HepG2 (cell line): ENCODE results near the gene SLC35B2. TPM values are rescaled to one million over a fixed set of nuclear protein-coding genes. Genes with fewer than 3 reads are reported as not detected.
A peak's percentile ranks its signal among the peaks of the same experiment; 100 is the strongest.

Source experiments
- AFF4 ChIP-seq: sonication (generic); formaldehyde crosslinking; IDR thresholded peaks from 2 replicates; pipeline ENCODE4 v1.4.0; 2020; ENCODE audit warnings: missing genetic modification reagents
- CHCHD3 ChIP-seq: sonication (generic); formaldehyde crosslinking; IDR thresholded peaks from 2 replicates; pipeline ENCODE4 v1.8.0; 2022; ENCODE audit warnings: mild to moderate bottlenecking, missing genetic modification reagents, moderate library complexity
- E2F1 ChIP-seq: sonication (generic); formaldehyde crosslinking; IDR thresholded peaks from 2 replicates; pipeline ENCODE4 v1.5.0; 2020; ENCODE audit warnings: missing genetic modification reagents
- EP300 ChIP-seq, 3 experiments: sonication (generic) in 1 of 3; formaldehyde crosslinking in 1 of 3; IDR thresholded peaks; 2 replicates each; pipeline versions ENCODE4 v1.5.1 to v1.6.1; 2011 to 2020; ENCODE audit warnings: low read depth in 2 of 3, low read length in 2 of 3, borderline replicate concordance in 1 of 3, improper control_type of control experiment in 1 of 3, mild to moderate bottlenecking in 1 of 3, missing genetic modification reagents in 1 of 3, moderate library complexity in 1 of 3
- FOXM1 ChIP-seq: sonication (generic); formaldehyde crosslinking; IDR thresholded peaks from 2 replicates; pipeline ENCODE4 v1.5.0; 2020; ENCODE audit warnings: missing genetic modification reagents
- HES4 ChIP-seq: sonication (generic); formaldehyde crosslinking; IDR thresholded peaks from 2 replicates; pipeline ENCODE4 v1.9.0; 2021; ENCODE audit warnings: mild to moderate bottlenecking, missing genetic modification reagents, borderline replicate concordance
- MXD1 ChIP-seq: sonication (generic); formaldehyde crosslinking; IDR thresholded peaks from 2 replicates; pipeline ENCODE4 v1.4.0; 2020; ENCODE audit warnings: mild to moderate bottlenecking, missing genetic modification reagents
- MYPOP ChIP-seq: sonication (generic); formaldehyde crosslinking; IDR thresholded peaks from 2 replicates; pipeline ENCODE4 v1.8.1; 2023; ENCODE audit warnings: mild to moderate bottlenecking, moderate library complexity, missing genetic modification reagents
- NFKB2 ChIP-seq: sonication (generic); formaldehyde crosslinking; IDR thresholded peaks from 2 replicates; pipeline ENCODE4 v1.4.0; 2020; ENCODE audit warnings: missing genetic modification reagents, borderline replicate concordance
- SNAI1 ChIP-seq: sonication (generic); formaldehyde crosslinking; IDR thresholded peaks from 2 replicates; pipeline ENCODE4 v1.5.0; 2020; ENCODE audit warnings: mild to moderate bottlenecking, missing genetic modification reagents, borderline replicate concordance
- TARDBP ChIP-seq: sonication (generic); formaldehyde crosslinking; IDR thresholded peaks from 2 replicates; pipeline ENCODE4 v1.8.0; 2022; ENCODE audit warnings: mild to moderate bottlenecking, missing genetic modification reagents
- YY1 ChIP-seq: IDR thresholded peaks from 2 replicates; pipeline ENCODE4 v1.6.1; 2011; ENCODE audit warnings: low read length, low read depth, moderate library complexity, mild to moderate bottlenecking; ENCODE audit not compliant: insufficient read depth, insufficient replicate concordance
- ZNF331 ChIP-seq: sonication (generic); formaldehyde crosslinking; IDR thresholded peaks from 2 replicates; pipeline ENCODE4 v1.4.0; 2020; ENCODE audit warnings: missing genetic modification reagents
- ZNF333 ChIP-seq: sonication (generic); formaldehyde crosslinking; IDR thresholded peaks from 2 replicates; pipeline ENCODE4 v1.4.0; 2020; ENCODE audit warnings: mild to moderate bottlenecking, missing genetic modification reagents, borderline replicate concordance
- polyA plus RNA-seq, 8 experiments: library from polyadenylated mRNA; depleted of rRNA in 3 of 8; stranded (reverse) in 7 of 8; unstranded in 1 of 8; fragments of >200 nt; fragmentation: Illumina TruSeq in 4 of 8; extraction: Trizol in 4 of 8; gene quantifications; 2 replicates each; pipeline versions ENCODE4 v1.2.1 to v1.2.3, GENCODE V29; 2011 to 2016; ENCODE audit warnings: low read depth in 4 of 8, missing spikeins in 1 of 8, mixed read lengths in 1 of 8; ENCODE audit not compliant: insufficient read depth in 1 of 8
- total RNA-seq, 5 experiments: library from RNA; depleted of rRNA; stranded (reverse); fragments of >200 nt; fragmentation: Illumina TruSeq; extraction: Trizol; gene quantifications; 2 replicates each; pipeline ENCODE4 v1.2.3, GENCODE V29; 2016; ENCODE audit warnings: low read depth in 1 of 5
- TF ChIP-seq, protein P1 (sequence below): sonication (generic); formaldehyde crosslinking; IDR thresholded peaks from 2 replicates; pipeline ENCODE4 v1.4.0; 2020; ENCODE audit warnings: missing genetic modification reagents, borderline replicate concordance

SLC35B2 gene
- total and polyA plus RNA-seq, 2 of the 13 experiments (the other 11 are each of a cell fraction or from before 2014, with no cell fraction given), result 61.1 to 148 TPM

GRCh38 chr6:44262467-44263353 is 5.4 kb upstream of the SLC35B2 start (continued):
- TF ChIP-seq MXD1 (CRISPR knock-in tag), result no peak
- TF ChIP-seq, protein P1, sequence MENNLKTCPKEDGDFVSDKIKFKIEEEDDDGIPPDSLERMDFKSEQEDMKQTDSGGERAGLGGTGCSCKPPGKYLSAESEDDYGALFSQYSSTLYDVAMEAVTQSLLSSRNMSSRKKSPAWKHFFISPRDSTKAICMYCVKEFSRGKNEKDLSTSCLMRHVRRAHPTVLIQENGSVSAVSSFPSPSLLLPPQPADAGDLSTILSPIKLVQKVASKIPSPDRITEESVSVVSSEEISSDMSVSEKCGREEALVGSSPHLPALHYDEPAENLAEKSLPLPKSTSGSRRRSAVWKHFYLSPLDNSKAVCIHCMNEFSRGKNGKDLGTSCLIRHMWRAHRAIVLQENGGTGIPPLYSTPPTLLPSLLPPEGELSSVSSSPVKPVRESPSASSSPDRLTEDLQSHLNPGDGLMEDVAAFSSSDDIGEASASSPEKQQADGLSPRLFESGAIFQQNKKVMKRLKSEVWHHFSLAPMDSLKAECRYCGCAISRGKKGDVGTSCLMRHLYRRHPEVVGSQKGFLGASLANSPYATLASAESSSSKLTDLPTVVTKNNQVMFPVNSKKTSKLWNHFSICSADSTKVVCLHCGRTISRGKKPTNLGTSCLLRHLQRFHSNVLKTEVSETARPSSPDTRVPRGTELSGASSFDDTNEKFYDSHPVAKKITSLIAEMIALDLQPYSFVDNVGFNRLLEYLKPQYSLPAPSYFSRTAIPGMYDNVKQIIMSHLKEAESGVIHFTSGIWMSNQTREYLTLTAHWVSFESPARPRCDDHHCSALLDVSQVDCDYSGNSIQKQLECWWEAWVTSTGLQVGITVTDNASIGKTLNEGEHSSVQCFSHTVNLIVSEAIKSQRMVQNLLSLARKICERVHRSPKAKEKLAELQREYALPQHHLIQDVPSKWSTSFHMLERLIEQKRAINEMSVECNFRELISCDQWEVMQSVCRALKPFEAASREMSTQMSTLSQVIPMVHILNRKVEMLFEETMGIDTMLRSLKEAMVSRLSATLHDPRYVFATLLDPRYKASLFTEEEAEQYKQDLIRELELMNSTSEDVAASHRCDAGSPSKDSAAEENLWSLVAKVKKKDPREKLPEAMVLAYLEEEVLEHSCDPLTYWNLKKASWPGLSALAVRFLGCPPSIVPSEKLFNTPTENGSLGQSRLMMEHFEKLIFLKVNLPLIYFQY (CRISPR knock-in tag), result no peak
- TF ChIP-seq SNAI1 (CRISPR knock-in tag), result no peak
- TF ChIP-seq CHCHD3, result no peak
- no peak for TF ChIP-seq MYPOP (CRISPR knock-in tag)
- TF ChIP-seq YY1, result no peak
- no peak for TF ChIP-seq AFF4 (CRISPR knock-in tag)
- TF ChIP-seq TARDBP (CRISPR knock-in tag), result no peak
- TF ChIP-seq ZNF333 (CRISPR knock-in tag), result 0 out of 2 replicates have a peak, but pooled peaks have one; percentile 16
- no peak for TF ChIP-seq ZNF331
- TF ChIP-seq NFKB2 (CRISPR knock-in tag), result no peak
- no peak for TF ChIP-seq E2F1
- no peak for TF ChIP-seq EP300 (IDR thresholded peaks at IDR 0.05; ENCODE audit: low read depth in 2 of 2, low read length in 2 of 2)
- TF ChIP-seq EP300 (CRISPR knock-in tag; IDR thresholded peaks at IDR 0.05; ENCODE audit: borderline replicate concordance), result no peak
- TF ChIP-seq HES4 (CRISPR knock-in tag), result no peak
- TF ChIP-seq FOXM1, result no peak
